ENCODE measurements around the gene PAEP. TPM values are rescaled to one million over a fixed set of nuclear protein-coding genes. Genes with fewer than 3 reads are reported as not detected.

Gene PAEP
- total and polyA plus RNA-seq, 4 donors = not detected

- 84% methylated on average over 17 of the region's 17 CpGs for WGBS
- Histone ChIP-seq H3K36me3 (ENCODE audit: control insufficient read depth in 4 of 4, insufficient read depth in 3 of 4, low read depth in 1 of 4, low read length in 3 of 4) (no peaks in the 10 kb centered on the region), H3K9me3 (ENCODE audit: control insufficient read depth in 4 of 4, low read length in 3 of 4) (peaks cover 0 to 3% (median 0%) of the 10 kb centered on the region in 4 donors), H3K9ac (ENCODE audit: low read depth in 1 of 2, low read length in 2 of 2) (no peak overlapping the region), H3K4me3 (ENCODE audit: low read depth in 1 of 3, low read length in 3 of 3) (no peak overlapping the region), H3K27me3 (ENCODE audit: control insufficient read depth in 4 of 4, insufficient read depth in 4 of 4, low read length in 3 of 4) (peaks cover 0 to 8% (median 0%) of the 10 kb centered on the region in 4 donors), H3K4me1 (ENCODE audit: control insufficient read depth in 4 of 4, insufficient read depth in 4 of 4, low read length in 3 of 4) (no peaks in the 10 kb centered on the region), H3K27ac (ENCODE audit: low read depth in 1 of 2, low read length in 2 of 2) (no peak overlapping the region)
- TF ChIP-seq MAX (IDR thresholded peaks at IDR 0.05) (no peak), JUND (IDR thresholded peaks at IDR 0.05) (no peak), SP1 (IDR thresholded peaks at IDR 0.05) (no peak), HNF4A (conservative IDR thresholded peaks at IDR 0.05) (no peak), FOXA1 (IDR thresholded peaks at IDR 0.05) (no peak), REST (IDR thresholded peaks at IDR 0.05) (no peak), RAD21 (IDR thresholded peaks at IDR 0.05) (no peak), CTCF (IDR thresholded peaks at IDR 0.05; ENCODE audit: low read depth, low read length, missing input control) (no peak), FOXA2 (IDR thresholded peaks at IDR 0.05) (no peak), TAF1 (conservative IDR thresholded peaks at IDR 0.05) (no peak), HNF4G (IDR thresholded peaks at IDR 0.05) (no peak), GABPA (IDR thresholded peaks at IDR 0.05 in 1 of 2, conservative IDR thresholded peaks at IDR 0.05 in 1 of 2) (no peak), NR2F2 (IDR thresholded peaks at IDR 0.05) (no peak), ZBTB33 (IDR thresholded peaks at IDR 0.05) (no peak), YY1 (IDR thresholded peaks at IDR 0.05) (no peak), ATF3 (IDR thresholded peaks at IDR 0.05) (no peak), RXRA (IDR thresholded peaks at IDR 0.05) (no peak)
- no peak for DNase-seq (ENCODE audit: low spot score)
Measured at GRCh38 chr9:135562235-135562745, 734 bp downstream of the PAEP start.
